ENCODE data around the gene SGCD.

Gene SGCD

DNA sequence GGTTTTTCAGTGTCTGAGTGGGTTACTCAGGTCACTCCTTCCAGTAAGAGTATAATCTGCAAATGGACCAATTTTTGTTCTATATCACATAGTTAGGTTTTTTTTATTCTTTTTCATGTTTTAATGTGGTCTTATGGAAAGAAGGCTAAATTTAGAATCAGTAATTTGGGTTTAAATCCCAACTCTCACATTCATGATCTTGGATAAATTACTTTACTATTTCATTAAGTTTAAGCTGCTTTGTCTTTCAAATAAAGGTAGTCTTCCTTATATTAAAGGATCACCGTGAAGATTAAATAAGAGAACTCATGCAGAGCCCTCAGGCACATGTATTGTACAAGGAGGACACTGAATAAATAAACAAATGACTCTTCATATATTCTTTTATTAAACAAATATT is 234.7 kb downstream of the SGCD start:
- DNase-seq: no peak
- ChIA-PET CTCF (no interaction called here), POLR2A (no interaction called here)
- no peak overlapping the region for H3K27ac ChIP-seq (ENCODE audit: insufficient read depth in 1 of 2, low read depth in 1 of 2, low read length in 2 of 2, poor library complexity in 1 of 2, severe bottlenecking in 2 of 2)
- H3K4me3 ChIP-seq (ENCODE audit: control insufficient read depth in 1 of 7, extremely low read depth in 1 of 7, insufficient read depth in 4 of 7, low read depth in 2 of 7, low read length in 6 of 7): no peak overlapping the region
- H3K4me1 ChIP-seq (ENCODE audit: control extremely low read depth in 1 of 4, control insufficient read depth in 4 of 4, insufficient read depth in 4 of 4, low read length in 3 of 4): no peaks in the 10 kb centered on the region
- WGBS (ENCODE audit: insufficient coverage): no CpG with 5 or more reads among the region's 1 CpG
- H3K9me3 ChIP-seq (ENCODE audit: control extremely low read depth in 1 of 5, control insufficient read depth in 4 of 5, insufficient read depth in 2 of 5, low read depth in 1 of 5, low read length in 4 of 5): no peaks in the 10 kb centered on the region
- no peaks in the 10 kb centered on the region for H3K36me3 ChIP-seq (ENCODE audit: control insufficient read depth in 4 of 4, insufficient read depth in 4 of 4, low read length in 3 of 4)
- H3K27me3 ChIP-seq (replicated peaks in 2 of 5; ENCODE audit: control insufficient read depth in 4 of 5, insufficient read depth in 5 of 5, low read length in 4 of 5): no peaks in the 10 kb centered on the region

DNA sequence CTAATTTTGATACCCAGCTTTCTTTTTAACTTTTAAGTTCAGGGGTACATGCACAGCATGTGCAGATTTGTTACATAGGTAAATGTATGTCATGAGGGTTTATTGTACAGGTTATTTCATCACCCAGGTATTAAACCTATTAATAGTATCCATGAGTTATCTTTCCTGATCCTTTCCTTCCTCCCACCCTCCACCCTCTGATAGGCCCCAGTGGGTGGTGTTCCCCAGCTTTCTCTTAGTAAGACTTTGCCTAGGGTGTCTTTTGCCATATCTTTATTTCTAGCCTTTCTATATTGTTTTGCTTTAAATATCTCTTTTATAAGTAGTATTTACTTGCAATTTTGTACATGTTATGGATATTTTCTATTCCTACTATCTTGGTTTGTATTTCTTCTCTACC is 243.7 kb downstream of the SGCD start:
- Histone ChIP-seq H3K27ac (ENCODE audit: insufficient read depth in 1 of 2, low read depth in 1 of 2, low read length in 2 of 2, poor library complexity in 1 of 2, severe bottlenecking in 2 of 2) (no peak overlapping the region), H3K4me3 (ENCODE audit: control insufficient read depth in 1 of 7, extremely low read depth in 1 of 7, insufficient read depth in 4 of 7, low read depth in 2 of 7, low read length in 6 of 7) (no peak overlapping the region), H3K9me3 (ENCODE audit: control extremely low read depth in 1 of 5, control insufficient read depth in 4 of 5, insufficient read depth in 2 of 5, low read depth in 1 of 5, low read length in 4 of 5) (no peaks in the 10 kb centered on the region), H3K4me1 (ENCODE audit: control extremely low read depth in 1 of 4, control insufficient read depth in 4 of 4, insufficient read depth in 4 of 4, low read length in 3 of 4) (no peaks in the 10 kb centered on the region), H3K27me3 (replicated peaks in 2 of 5; ENCODE audit: control insufficient read depth in 4 of 5, insufficient read depth in 5 of 5, low read length in 4 of 5) (no peaks in the 10 kb centered on the region), H3K36me3 (ENCODE audit: control insufficient read depth in 4 of 4, insufficient read depth in 4 of 4, low read length in 3 of 4) (no peaks in the 10 kb centered on the region)
- DNase-seq: no peak
- ChIA-PET POLR2A (no interaction called here), CTCF (no interaction called here)

DNA sequence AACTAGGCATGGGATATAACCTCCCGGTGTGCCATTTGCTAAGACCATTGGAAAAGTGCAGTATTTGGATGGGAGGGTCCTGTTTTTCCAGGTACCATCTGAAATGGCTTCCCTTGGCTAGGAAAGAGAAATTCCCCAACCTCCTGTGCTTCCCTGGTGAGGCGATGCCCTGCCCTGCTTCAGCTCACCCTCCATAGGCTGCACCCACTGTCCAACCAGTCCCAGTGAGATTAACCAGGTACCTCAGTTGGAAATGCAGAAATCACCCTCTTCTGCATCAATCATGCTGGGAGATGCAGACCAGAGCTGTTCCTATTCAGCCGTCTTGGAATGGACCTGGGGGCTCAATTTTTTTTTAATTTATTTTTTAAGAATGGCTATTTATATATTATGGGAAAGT is 254.8 kb downstream of the SGCD start:
- POLR2A ChIA-PET: no interaction called here
- no peak for DNase-seq
- Histone ChIP-seq H3K4me1 (ENCODE audit: control extremely low read depth in 1 of 4, control insufficient read depth in 4 of 4, insufficient read depth in 4 of 4, low read length in 3 of 4) (no peaks in the 10 kb centered on the region), H3K27me3 (replicated peaks in 2 of 5; ENCODE audit: control insufficient read depth in 4 of 5, insufficient read depth in 5 of 5, low read length in 4 of 5) (no peaks in the 10 kb centered on the region), H3K4me3 (ENCODE audit: control insufficient read depth in 1 of 7, extremely low read depth in 1 of 7, insufficient read depth in 4 of 7, low read depth in 2 of 7, low read length in 6 of 7) (no peak overlapping the region), H3K36me3 (ENCODE audit: control insufficient read depth in 4 of 4, insufficient read depth in 4 of 4, low read length in 3 of 4) (no peaks in the 10 kb centered on the region), H3K27ac (ENCODE audit: insufficient read depth in 1 of 2, low read depth in 1 of 2, low read length in 2 of 2, poor library complexity in 1 of 2, severe bottlenecking in 2 of 2) (no peak overlapping the region), H3K9me3 (ENCODE audit: control extremely low read depth in 1 of 5, control insufficient read depth in 4 of 5, insufficient read depth in 2 of 5, low read depth in 1 of 5, low read length in 4 of 5) (no peaks in the 10 kb centered on the region)
- CTCF ChIA-PET: no interaction called here
- WGBS (ENCODE audit: insufficient coverage): 86% methylated on average over 2 of the region's 3 CpGs

DNA sequence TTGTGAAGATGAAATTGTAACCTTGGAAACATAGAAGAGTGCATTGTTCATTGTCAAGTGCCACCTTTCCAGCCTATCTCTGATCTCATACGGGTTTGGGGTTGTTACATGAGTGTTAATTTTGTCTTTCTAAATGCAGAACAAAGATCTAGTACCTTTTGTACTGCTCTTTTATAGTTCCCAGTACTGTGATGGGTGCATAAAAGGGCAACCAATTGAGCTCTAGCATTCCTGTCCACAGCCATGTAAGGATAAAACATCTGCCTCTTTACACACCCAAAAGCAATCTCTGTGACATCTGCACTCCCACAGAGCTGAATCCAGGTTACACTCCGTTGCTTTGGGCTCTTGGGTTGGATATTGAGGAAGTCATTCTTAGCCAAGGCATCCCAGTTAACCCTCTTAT is 255.2 kb downstream of the SGCD start:
- ChIA-PET POLR2A (no interaction called here), CTCF (no interaction called here)
- Histone ChIP-seq H3K27ac (ENCODE audit: insufficient read depth in 1 of 2, low read depth in 1 of 2, low read length in 2 of 2, poor library complexity in 1 of 2, severe bottlenecking in 2 of 2) (no peak overlapping the region), H3K27me3 (replicated peaks in 2 of 5; ENCODE audit: control insufficient read depth in 4 of 5, insufficient read depth in 5 of 5, low read length in 4 of 5) (no peaks in the 10 kb centered on the region), H3K4me1 (ENCODE audit: control extremely low read depth in 1 of 4, control insufficient read depth in 4 of 4, insufficient read depth in 4 of 4, low read length in 3 of 4) (no peaks in the 10 kb centered on the region), H3K36me3 (ENCODE audit: control insufficient read depth in 4 of 4, insufficient read depth in 4 of 4, low read length in 3 of 4) (no peaks in the 10 kb centered on the region), H3K9me3 (ENCODE audit: control extremely low read depth in 1 of 5, control insufficient read depth in 4 of 5, insufficient read depth in 2 of 5, low read depth in 1 of 5, low read length in 4 of 5) (no peaks in the 10 kb centered on the region), H3K4me3 (ENCODE audit: control insufficient read depth in 1 of 7, extremely low read depth in 1 of 7, insufficient read depth in 4 of 7, low read depth in 2 of 7, low read length in 6 of 7) (no peak overlapping the region)
- no peak for DNase-seq
- 86% methylated on average over 1 of the region's 2 CpGs for WGBS (ENCODE audit: insufficient coverage)

DNA sequence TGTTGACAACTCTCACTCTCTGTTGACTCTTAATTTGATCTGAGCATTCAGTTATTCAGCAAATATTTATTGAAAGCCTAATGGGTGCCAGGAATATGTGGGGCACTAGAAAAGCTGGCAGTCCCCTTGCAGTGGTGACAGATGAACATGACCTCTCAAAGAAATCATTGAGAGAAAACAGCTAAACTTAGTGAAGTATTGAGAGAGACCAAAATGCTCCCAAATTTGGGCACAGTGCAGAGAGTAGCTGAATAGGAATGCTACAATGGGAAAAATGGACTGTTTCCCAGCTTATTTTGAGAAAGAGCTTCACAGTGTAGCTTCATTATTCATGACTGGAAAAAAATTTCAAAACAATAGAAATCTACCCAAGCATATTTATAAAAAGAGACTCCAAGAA is 257.9 kb downstream of the SGCD start:
- Histone ChIP-seq H3K27ac (ENCODE audit: insufficient read depth in 1 of 2, low read depth in 1 of 2, low read length in 2 of 2, poor library complexity in 1 of 2, severe bottlenecking in 2 of 2) (no peak overlapping the region), H3K4me1 (ENCODE audit: control extremely low read depth in 1 of 4, control insufficient read depth in 4 of 4, insufficient read depth in 4 of 4, low read length in 3 of 4) (no peaks in the 10 kb centered on the region), H3K9me3 (ENCODE audit: control extremely low read depth in 1 of 5, control insufficient read depth in 4 of 5, insufficient read depth in 2 of 5, low read depth in 1 of 5, low read length in 4 of 5) (no peaks in the 10 kb centered on the region), H3K36me3 (ENCODE audit: control insufficient read depth in 4 of 4, insufficient read depth in 4 of 4, low read length in 3 of 4) (no peaks in the 10 kb centered on the region), H3K4me3 (ENCODE audit: control insufficient read depth in 1 of 7, extremely low read depth in 1 of 7, insufficient read depth in 4 of 7, low read depth in 2 of 7, low read length in 6 of 7) (no peak overlapping the region), H3K27me3 (replicated peaks in 2 of 5; ENCODE audit: control insufficient read depth in 4 of 5, insufficient read depth in 5 of 5, low read length in 4 of 5) (no peaks in the 10 kb centered on the region)
- CTCF ChIA-PET: no interaction called here
- DNase-seq: no peak
- POLR2A ChIA-PET: no interaction called here

DNA sequence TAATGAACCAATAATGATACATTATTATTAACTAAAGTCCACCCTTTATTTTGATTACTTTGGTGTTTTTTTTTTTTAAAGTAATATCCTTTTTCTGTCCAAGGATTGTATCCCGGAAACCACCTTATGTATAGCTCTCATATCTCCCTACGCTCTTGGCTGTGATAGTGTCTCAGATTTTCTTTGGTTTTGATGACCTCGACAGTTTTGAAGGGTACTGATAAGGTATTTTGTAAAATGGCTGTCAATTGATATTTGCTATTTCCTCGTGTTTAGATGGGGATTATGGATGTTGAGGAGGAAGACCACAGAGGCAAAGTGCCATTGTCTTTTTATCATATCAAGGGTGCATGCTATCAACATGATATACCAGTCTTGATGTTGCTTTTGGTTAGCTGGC is 259.0 kb downstream of the SGCD start:
- no peak overlapping the region for H3K27ac ChIP-seq (ENCODE audit: insufficient read depth in 1 of 2, low read depth in 1 of 2, low read length in 2 of 2, poor library complexity in 1 of 2, severe bottlenecking in 2 of 2)
- H3K4me1 ChIP-seq (ENCODE audit: control extremely low read depth in 1 of 4, control insufficient read depth in 4 of 4, insufficient read depth in 4 of 4, low read length in 3 of 4): no peaks in the 10 kb centered on the region
- no CpG with 5 or more reads among the region's 4 CpGs for WGBS (ENCODE audit: insufficient coverage)
- POLR2A ChIA-PET: no interaction called here
- CTCF ChIA-PET: no interaction called here
- DNase-seq: no peak
- H3K36me3 ChIP-seq (ENCODE audit: control insufficient read depth in 4 of 4, insufficient read depth in 4 of 4, low read length in 3 of 4): no peaks in the 10 kb centered on the region
- H3K4me3 ChIP-seq (ENCODE audit: control insufficient read depth in 1 of 7, extremely low read depth in 1 of 7, insufficient read depth in 4 of 7, low read depth in 2 of 7, low read length in 6 of 7): no peak overlapping the region
- H3K9me3 ChIP-seq (ENCODE audit: control extremely low read depth in 1 of 5, control insufficient read depth in 4 of 5, insufficient read depth in 2 of 5, low read depth in 1 of 5, low read length in 4 of 5): no peaks in the 10 kb centered on the region
- no peaks in the 10 kb centered on the region for H3K27me3 ChIP-seq (replicated peaks in 2 of 5; ENCODE audit: control insufficient read depth in 4 of 5, insufficient read depth in 5 of 5, low read length in 4 of 5)

DNA sequence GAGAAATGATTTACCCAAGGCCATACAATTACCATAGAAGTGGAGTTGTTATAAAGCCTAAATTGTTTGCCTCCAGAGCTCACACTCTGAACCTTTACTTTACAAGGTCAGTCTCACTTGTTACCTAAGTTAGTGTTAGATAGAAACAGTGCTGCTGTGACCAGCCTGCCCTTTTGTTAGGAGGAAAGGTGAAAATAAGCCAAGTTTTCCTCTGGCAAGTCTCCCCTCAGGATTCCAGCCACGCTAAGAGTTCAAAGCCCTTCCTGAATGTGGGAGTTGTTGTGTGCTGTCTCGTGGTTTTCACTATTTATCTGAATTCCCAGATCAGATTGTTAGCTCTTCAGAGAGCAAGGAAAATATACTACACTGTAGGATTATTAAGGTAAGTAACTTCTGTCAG is 260.0 kb downstream of the SGCD start:
- Histone ChIP-seq H3K4me3 (ENCODE audit: control insufficient read depth in 1 of 7, extremely low read depth in 1 of 7, insufficient read depth in 4 of 7, low read depth in 2 of 7, low read length in 6 of 7) (no peak overlapping the region), H3K27me3 (replicated peaks in 2 of 5; ENCODE audit: control insufficient read depth in 4 of 5, insufficient read depth in 5 of 5, low read length in 4 of 5) (no peaks in the 10 kb centered on the region), H3K4me1 (ENCODE audit: control extremely low read depth in 1 of 4, control insufficient read depth in 4 of 4, insufficient read depth in 4 of 4, low read length in 3 of 4) (no peaks in the 10 kb centered on the region), H3K27ac (ENCODE audit: insufficient read depth in 1 of 2, low read depth in 1 of 2, low read length in 2 of 2, poor library complexity in 1 of 2, severe bottlenecking in 2 of 2) (no peak overlapping the region), H3K36me3 (ENCODE audit: control insufficient read depth in 4 of 4, insufficient read depth in 4 of 4, low read length in 3 of 4) (no peaks in the 10 kb centered on the region), H3K9me3 (ENCODE audit: control extremely low read depth in 1 of 5, control insufficient read depth in 4 of 5, insufficient read depth in 2 of 5, low read depth in 1 of 5, low read length in 4 of 5) (no peaks in the 10 kb centered on the region)
- WGBS (ENCODE audit: insufficient coverage): no CpG with 5 or more reads among the region's 2 CpGs
- ChIA-PET CTCF (no interaction called here), POLR2A (no interaction called here)
- no peak for DNase-seq

DNA sequence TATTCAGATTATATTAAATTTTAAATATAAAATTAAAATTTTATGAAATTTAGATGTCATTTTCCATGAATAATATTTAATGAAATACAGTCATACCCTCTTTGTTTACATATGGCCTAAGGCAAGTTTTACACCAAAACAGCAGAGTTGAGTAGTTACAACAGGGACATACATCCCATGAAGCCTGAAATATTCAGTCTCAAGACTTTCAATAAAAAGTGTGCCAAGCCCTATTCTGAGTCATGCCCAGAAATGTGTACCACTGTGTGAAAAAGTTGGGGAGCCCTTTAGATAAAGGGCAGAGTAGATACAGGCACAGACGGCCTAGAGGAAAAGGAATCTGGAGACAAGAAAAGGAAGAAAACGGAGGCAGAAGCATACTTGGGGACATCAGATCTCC is 261.3 kb downstream of the SGCD start:
- no peak for DNase-seq
- H3K4me1 ChIP-seq (ENCODE audit: control extremely low read depth in 1 of 4, control insufficient read depth in 4 of 4, insufficient read depth in 4 of 4, low read length in 3 of 4): no peaks in the 10 kb centered on the region
- H3K27me3 ChIP-seq (replicated peaks in 2 of 5; ENCODE audit: control insufficient read depth in 4 of 5, insufficient read depth in 5 of 5, low read length in 4 of 5): no peaks in the 10 kb centered on the region
- H3K36me3 ChIP-seq (ENCODE audit: control insufficient read depth in 4 of 4, insufficient read depth in 4 of 4, low read length in 3 of 4): no peaks in the 10 kb centered on the region
- WGBS (ENCODE audit: insufficient coverage): 86% methylated on average over 2 of the region's 2 CpGs
- H3K4me3 ChIP-seq (ENCODE audit: control insufficient read depth in 1 of 7, extremely low read depth in 1 of 7, insufficient read depth in 4 of 7, low read depth in 2 of 7, low read length in 6 of 7): no peak overlapping the region
- H3K9me3 ChIP-seq (ENCODE audit: control extremely low read depth in 1 of 5, control insufficient read depth in 4 of 5, insufficient read depth in 2 of 5, low read depth in 1 of 5, low read length in 4 of 5): no peaks in the 10 kb centered on the region
- POLR2A ChIA-PET: no interaction called here
- CTCF ChIA-PET: no interaction called here
- H3K27ac ChIP-seq (ENCODE audit: insufficient read depth in 1 of 2, low read depth in 1 of 2, low read length in 2 of 2, poor library complexity in 1 of 2, severe bottlenecking in 2 of 2): no peak overlapping the region

Measured in common myeloid progenitor, CD34-positive (primary cell).